MM.1S (cell line): ENCODE results near the gene GPD1.
"Not testable (repeated sequence)": the region's sequence is repeated elsewhere in the genome, so short reads cannot be mapped to it uniquely, and the experiment has no call there.

Source experiments
- DNase-seq: peaks from one replicate; pipeline ENCODE4 v3.0.0-alpha.2; 2015
- H2AFZ ChIP-seq: fragments of 300-600 bp; sonication (generic); 2 replicates; pipeline ENCODE4 v1.6.0; 2016; ENCODE audit warnings: antibody characterized with exemption, low read length
- H3F3A ChIP-seq: fragments of 300-600 bp; sonication (generic); 2 replicates; pipeline ENCODE4 v1.6.1; 2016; ENCODE audit warnings: mild to moderate bottlenecking, antibody characterized with exemption, low read length, moderate library complexity, mixed read lengths; ENCODE audit not compliant: insufficient read depth
- H3K27ac ChIP-seq: fragments of 300-600 bp; sonication (generic); 2 replicates; pipeline ENCODE4 v1.5.1; 2016; ENCODE audit warnings: mild to moderate bottlenecking, low read length
- H3K27me3 ChIP-seq: fragments of 300-600 bp; sonication (generic); replicated peaks from 2 replicates; pipeline ENCODE4 v1.6.0; 2016; ENCODE audit warnings: low read length; ENCODE audit not compliant: insufficient read depth
- H3K36me3 ChIP-seq: fragments of 300-600 bp; sonication (generic); replicated peaks from 2 replicates; pipeline ENCODE4 v1.6.1; 2016; ENCODE audit warnings: mild to moderate bottlenecking, low read length, mixed read lengths; ENCODE audit not compliant: insufficient read depth
- H3K4me1 ChIP-seq: fragments of 300-600 bp; sonication (generic); 2 replicates; pipeline ENCODE4 v1.6.1; 2016; ENCODE audit warnings: low read length, mixed read lengths
- H3K4me2 ChIP-seq: fragments of 300-600 bp; sonication (generic); 2 replicates; pipeline ENCODE4 v1.6.0; 2016; ENCODE audit warnings: low read depth, low read length
- H3K4me3 ChIP-seq: fragments of 300-600 bp; sonication (generic); 2 replicates; pipeline ENCODE4 v1.5.1; 2016; ENCODE audit warnings: low read length, mixed read lengths
- H3K79me2 ChIP-seq: fragments of 300-600 bp; sonication (generic); 2 replicates; pipeline ENCODE4 v1.6.1; 2016; ENCODE audit warnings: mixed run types, low read length, mixed read lengths
- H3K9ac ChIP-seq: fragments of 300-600 bp; sonication (generic); 2 replicates; pipeline ENCODE4 v1.6.1; 2016; ENCODE audit warnings: low read length, mixed read lengths
- H3K9me2 ChIP-seq: fragments of 300-600 bp; sonication (generic); replicated peaks from 2 replicates; pipeline ENCODE4 v1.6.1; 2016; ENCODE audit warnings: mild to moderate bottlenecking, low read length, mixed read lengths; ENCODE audit not compliant: insufficient read depth
- H3K9me3 ChIP-seq: fragments of 300-600 bp; sonication (generic); replicated peaks from 2 replicates; pipeline ENCODE4 v1.6.1; 2016; ENCODE audit warnings: mild to moderate bottlenecking, low read length, mixed read lengths; ENCODE audit not compliant: insufficient read depth
- H4K20me1 ChIP-seq: fragments of 300-600 bp; sonication (generic); 2 replicates; pipeline ENCODE4 v1.6.1; 2016; ENCODE audit warnings: mild to moderate bottlenecking, low read length, moderate library complexity, mixed read lengths; ENCODE audit not compliant: insufficient read depth
- CTCF ChIP-seq: fragments of 300-600 bp; sonication (generic); IDR thresholded peaks from 2 replicates; pipeline ENCODE4 v1.5.1; 2016; ENCODE audit warnings: antibody characterized with exemption, low read length, mixed read lengths
- EZH2 ChIP-seq: fragments of 300-600 bp; sonication (generic); optimal IDR thresholded peaks from 2 replicates; pipeline ENCODE3; 2017; ENCODE audit warnings: low read depth, mild to moderate bottlenecking, antibody characterized with exemption, low read length, mixed read lengths
- EZH2phosphoT487 ChIP-seq: fragments of 300-600 bp; sonication (generic); IDR thresholded peaks from 2 replicates; pipeline ENCODE4 v1.6.1; 2018; ENCODE audit warnings: antibody characterized with exemption, low read length

Gene GPD1

DNA sequence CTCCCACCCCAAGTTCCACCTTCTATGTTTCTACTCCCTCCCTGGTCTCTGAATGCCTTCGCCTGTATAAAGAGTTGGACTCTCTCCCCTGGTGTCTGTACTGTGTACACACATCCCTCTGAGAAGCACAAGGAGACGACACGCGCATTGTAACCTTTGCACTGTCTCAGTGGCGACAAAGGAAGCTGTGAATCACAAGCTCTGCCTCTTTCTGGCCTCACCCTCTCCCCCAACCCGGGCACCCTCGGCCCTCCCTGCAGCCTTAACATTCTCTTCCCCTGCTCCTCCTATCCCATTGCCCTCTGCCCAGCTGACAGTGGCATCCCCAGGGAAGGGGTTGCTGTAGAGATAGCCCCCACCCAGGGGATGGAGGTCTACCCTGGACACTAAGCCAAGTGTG, 21.2 kb upstream of the GPD1 start:
- peaks cover 18% of the 10 kb centered on the region for H3K79me2 ChIP-seq
- H3K4me2 ChIP-seq = no peak overlapping the region
- DNase-seq = no peak
- peaks cover 8% of the 10 kb centered on the region; the same call in 1 of the 2 replicates for H3K36me3 ChIP-seq
- no peak overlapping the region for H2AFZ ChIP-seq
- H3K9me3 ChIP-seq = no peaks in the 10 kb centered on the region
- no peak overlapping the region for H3K4me3 ChIP-seq
- H3K27me3 ChIP-seq = no peaks in the 10 kb centered on the region
- H3K9me2 ChIP-seq = no peaks in the 10 kb centered on the region
- no peak overlapping the region for H3K9ac ChIP-seq
- peaks cover 12% of the 10 kb centered on the region for H3K4me1 ChIP-seq
- TF ChIP-seq CTCF (no peak), EZH2phosphoT487 (no peak)
- H3K27ac ChIP-seq = no peak overlapping the region
- H4K20me1 ChIP-seq = no peaks in the 10 kb centered on the region
- H3F3A ChIP-seq = peaks cover 13% of the 10 kb centered on the region

- Histone ChIP-seq H2AFZ (no peak overlapping the region), H3K36me3 (peaks cover 8% of the 10 kb centered on the region; the same call in 1 of the 2 replicates), H3K4me1 (peaks cover 15% of the 10 kb centered on the region), H4K20me1 (no peaks in the 10 kb centered on the region), H3K27ac (no peak overlapping the region), H3K9me2 (no peaks in the 10 kb centered on the region), H3K4me3 (no peak overlapping the region), H3K9me3 (no peaks in the 10 kb centered on the region), H3F3A (peaks cover 19% of the 10 kb centered on the region), H3K79me2 (peaks cover 25% of the 10 kb centered on the region), H3K27me3 (no peaks in the 10 kb centered on the region), H3K4me2 (no peak overlapping the region), H3K9ac (no peak overlapping the region)
- TF ChIP-seq EZH2 (no peak), EZH2phosphoT487 (no peak), CTCF (no peak)
- DNase-seq = no peak
Observed at GRCh38 chr12:50083301-50083700, 20.5 kb upstream of the GPD1 start.

- Histone ChIP-seq H3K4me1 (peaks cover 15% of the 10 kb centered on the region), H3K27ac (peak overlapping the region; percentile 91; the same call in 1 of the 2 replicates), H3K79me2 (peaks cover 32% of the 10 kb centered on the region), H3K4me2 (peak overlapping the region; percentile 89), H3F3A (peaks cover 20% of the 10 kb centered on the region), H3K9ac (peak overlapping the region; percentile 73; the same call in 1 of the 2 replicates), H3K36me3 (peaks cover 14% of the 10 kb centered on the region; the same call in 1 of the 2 replicates), H3K4me3 (peak overlapping the region; percentile 85), H2AFZ (peak overlapping the region; percentile 96)
- DNase-seq, H3K27me3 ChIP-seq, H3K9me2 ChIP-seq, H3K9me3 ChIP-seq, H4K20me1 ChIP-seq: not testable (repeated sequence)
Observed at GRCh38 chr12:50084409-50084774, 19.4 kb upstream of the GPD1 start.

GRCh38 chr12:50084775-50085614, 18.8 kb upstream of the GPD1 start, which contains the start of gene SMARCD1:
Gene SMARCD1 (plus strand): TSS chr12:50085342. CDS start chr12:50085370, 28 bp downstream.
- TF ChIP-seq CTCF = peak; percentile 73
- no peak for TF ChIP-seq EZH2phosphoT487
- Histone ChIP-seq H3K9me2 (no peaks in the 10 kb centered on the region), H4K20me1 (no peaks in the 10 kb centered on the region), H3K27me3 (no peaks in the 10 kb centered on the region), H3K27ac (peak within 1 kb of the TSS; percentile 91), H3K9ac (peak within 1 kb of the TSS; percentile 73), H2AFZ (peak within 1 kb of the TSS; percentile 96), H3K9me3 (no peaks in the 10 kb centered on the region), H3K4me3 (peak within 1 kb of the TSS; percentile 85), H3K36me3 (peaks cover 18% of the 10 kb centered on the region; the same call in 1 of the 2 replicates), H3K79me2 (peaks cover 37% of the 10 kb centered on the region), H3F3A (peaks cover 20% of the 10 kb centered on the region), H3K4me1 (peaks cover 15% of the 10 kb centered on the region), H3K4me2 (peak within 1 kb of the TSS; percentile 90)
- DNase-seq = peak; percentile 93
